ENCODE measurements around the gene GNPTAB. TPM values are rescaled to one million over a fixed set of nuclear protein-coding genes. Genes with fewer than 3 reads are reported as not detected.
A peak's percentile ranks its signal among the peaks of the same experiment; 100 is the strongest.

Gene GNPTAB
- total RNA-seq, 3 donors from 2014 or later (not counting 1 experiment from before 2014, with no cell fraction given) = 260 to 285 (median 262) TPM

GRCh38 chr12:101775816-101776215 lies 54.9 kb downstream of the GNPTAB start:
- Histone ChIP-seq H3K27me3 (ENCODE audit: control insufficient read depth, insufficient read depth, low read length) (no peaks in the 10 kb centered on the region), H3K4me3 (ENCODE audit: low read length) (no peak overlapping the region), H3K36me3 (ENCODE audit: control insufficient read depth, insufficient read depth, low read length) (peaks cover 55% of the 10 kb centered on the region), H3K27ac (ENCODE audit: low read length) (no peak overlapping the region), H3K4me1 (ENCODE audit: control insufficient read depth, insufficient read depth, low read length) (peaks cover 8% of the 10 kb centered on the region), H3K9me3 (ENCODE audit: control insufficient read depth, insufficient read depth, low read length) (no peaks in the 10 kb centered on the region)
- ATAC-seq = no peak
- Mint-ChIP-seq H3K27me3 (ENCODE audit: low read depth in 2 of 2) (no peaks in the 10 kb centered on the region), H3K36me3 (no peaks in the 10 kb centered on the region), H3K4me1 (peaks cover 21 to 37% of the 10 kb centered on the region in 2 donors), H3K9me3 (no peaks in the 10 kb centered on the region), H3K27ac (peak overlapping the region; percentile 42 to 65), H3K4me3 (no peak overlapping the region)
- no peak for TF ChIP-seq CTCF (IDR thresholded peaks at IDR 0.05)
- intact Hi-C loops (cut with micrococcal nuclease) = no loop called here
- 73% methylated on average over 1 of the region's 2 CpGs for WGBS (ENCODE audit: insufficient coverage)
- no peak for DNase-seq

GRCh38 chr12:101773650-101774162 lies 57.1 kb downstream of the GNPTAB start:
- Mint-ChIP-seq H3K27ac (peak overlapping the region; percentile 42 to 76), H3K4me3 (no peak overlapping the region), H3K27me3 (ENCODE audit: low read depth in 2 of 2) (no peaks in the 10 kb centered on the region), H3K36me3 (peaks cover 8% of the 10 kb centered on the region), H3K9me3 (no peaks in the 10 kb centered on the region), H3K4me1 (peaks cover 17 to 42% of the 10 kb centered on the region in 2 donors)
- Histone ChIP-seq H3K36me3 (ENCODE audit: control insufficient read depth, insufficient read depth, low read length) (peaks cover 59% of the 10 kb centered on the region), H3K27me3 (ENCODE audit: control insufficient read depth, insufficient read depth, low read length) (no peaks in the 10 kb centered on the region), H3K4me1 (ENCODE audit: control insufficient read depth, insufficient read depth, low read length) (peaks cover 8% of the 10 kb centered on the region), H3K27ac (ENCODE audit: low read length) (no peak overlapping the region), H3K9me3 (ENCODE audit: control insufficient read depth, insufficient read depth, low read length) (no peaks in the 10 kb centered on the region), H3K4me3 (ENCODE audit: low read length) (no peak overlapping the region)
- DNase-seq (peak; percentile 58 to 88), ATAC-seq (peak; percentile 92 to 98 (median 95))
- 0% methylated on average over 1 of the region's 2 CpGs for WGBS (ENCODE audit: insufficient coverage)
- TF ChIP-seq CTCF (IDR thresholded peaks at IDR 0.05) = peak; percentile 95
- intact Hi-C loops (cut with micrococcal nuclease) = loop anchor here (1.0 to 2.0 kb wide), 2 partner anchors 57 to 66 kb away; partner anchors contain the start of gene GNPTAB

- Mint-ChIP-seq H3K36me3 (peaks cover 8% of the 10 kb centered on the region), H3K27ac (peak overlapping the region in 1 of 2 donors; percentile 41), H3K9me3 (no peaks in the 10 kb centered on the region), H3K27me3 (ENCODE audit: low read depth in 2 of 2) (no peaks in the 10 kb centered on the region), H3K4me1 (peaks cover 17 to 39% of the 10 kb centered on the region in 2 donors), H3K4me3 (no peak overlapping the region)
- DNase-seq (no peak), ATAC-seq (no peak)
- Histone ChIP-seq H3K4me3 (ENCODE audit: low read length) (no peak overlapping the region), H3K27me3 (ENCODE audit: control insufficient read depth, insufficient read depth, low read length) (no peaks in the 10 kb centered on the region), H3K9me3 (ENCODE audit: control insufficient read depth, insufficient read depth, low read length) (no peaks in the 10 kb centered on the region), H3K36me3 (ENCODE audit: control insufficient read depth, insufficient read depth, low read length) (peaks cover 66% of the 10 kb centered on the region), H3K4me1 (ENCODE audit: control insufficient read depth, insufficient read depth, low read length) (peaks cover 8% of the 10 kb centered on the region), H3K27ac (ENCODE audit: low read length) (no peak overlapping the region)
- no peak for TF ChIP-seq CTCF (IDR thresholded peaks at IDR 0.05)
- intact Hi-C loops (cut with micrococcal nuclease) = loop anchor here (2.0 kb wide), 1 partner anchor 59 kb away; the partner anchor contains the start of gene GNPTAB
- 56% methylated on average over 5 of the region's 5 CpGs for WGBS (ENCODE audit: insufficient coverage)
Observed at GRCh38 chr12:101772012-101772775, 58.6 kb downstream of the GNPTAB start.
